H4 (cell line): Measurements from ENCODE around the gene GLP2R. TPM values are rescaled to one million over a fixed set of nuclear protein-coding genes. Genes with fewer than 3 reads are reported as not detected.

Source experiments
- DNase-seq: peaks from one replicate; pipeline ENCODE4 v3.0.0-alpha.2; 2015; ENCODE audit warnings: low spot score
- total RNA-seq: library from RNA; depleted of rRNA; stranded (reverse); fragments of >200 nt; shearing (Covaris generic); gene quantifications from 2 replicates; pipeline ENCODE4 v1.2.3, GENCODE V29; 2014

GLP2R gene
- total RNA-seq, 1 experiment from 2014 or later = 1.3 TPM

GRCh38 chr17:9813166-9813565 is 12.6 kb upstream of the GLP2R start:
- DNase-seq = no peak

- DNase-seq = no peak
These were observed 11.3 kb upstream of the GLP2R start for GRCh38 chr17:9814337-9814945.

GRCh38 chr17:9816472-9816871 is 9.3 kb upstream of the GLP2R start:
- no peak for DNase-seq

- DNase-seq = peak; percentile 40
These were observed 8.6 kb upstream of the GLP2R start for GRCh38 chr17:9817086-9817485.

- DNase-seq = no peak
These were observed 7.0 kb upstream of the GLP2R start for GRCh38 chr17:9818760-9819159.

GRCh38 chr17:9820448-9820847 is 5.3 kb upstream of the GLP2R start:
- no peak for DNase-seq

GRCh38 chr17:9821921-9822320 is 3.8 kb upstream of the GLP2R start, which contains the start of gene GSG1L2:
TSS of gene GSG1L2 (minus strand) at chr17:9822079. CDS start at chr17:9822071, 8 bp downstream.
- DNase-seq = no peak

- DNase-seq = no peak
These were observed 1.6 kb upstream of the GLP2R start for GRCh38 chr17:9824094-9824493.

- DNase-seq = no peak
These were observed 856 bp upstream of the GLP2R start for GRCh38 chr17:9824797-9825338.

- DNase-seq = no peak
These were observed 2.9 kb downstream of the GLP2R start for GRCh38 chr17:9828296-9829295.

GRCh38 chr17:9829343-9829742 is 3.6 kb downstream of the GLP2R start:
- no peak for DNase-seq

GRCh38 chr17:9830711-9831110 is 5.0 kb downstream of the GLP2R start:
- no peak for DNase-seq

- DNase-seq = no peak
These were observed 8.2 kb downstream of the GLP2R start for GRCh38 chr17:9833922-9834321.

- peak; percentile 75 for DNase-seq
These were observed 12.1 kb downstream of the GLP2R start for GRCh38 chr17:9837551-9838471.

GRCh38 chr17:9839433-9839832 is 13.7 kb downstream of the GLP2R start:
- peak; percentile 27 for DNase-seq

- DNase-seq = peak; percentile 65
These were observed 16.5 kb downstream of the GLP2R start for GRCh38 chr17:9842057-9842758.

GRCh38 chr17:9843152-9844010 is 17.7 kb downstream of the GLP2R start:
- no peak for DNase-seq

- no peak for DNase-seq
These were observed 18.4 kb downstream of the GLP2R start for GRCh38 chr17:9844153-9844552.

GRCh38 chr17:9845306-9845705 is 19.6 kb downstream of the GLP2R start:
- DNase-seq = no peak

- DNase-seq = no peak
These were observed 24.4 kb downstream of the GLP2R start for GRCh38 chr17:9850151-9850550.
